GM12878 (cell line): ENCODE results near the gene AJM1. TPM values are rescaled to one million over a fixed set of nuclear protein-coding genes. Genes with fewer than 3 reads are reported as not detected.

ENCODE experiments used
- ATAC-seq: fragments of 200-7000 bp; cut with Tn5 transposase; 3 replicates; pipeline ENCODE4 v1.9.1; 2020; ENCODE audit warnings: mild to moderate bottlenecking, moderate library complexity
- BruUV-seq: library from RNA; stranded (reverse); fragments of 400-500 nt; replicated peaks from 2 replicates; lab custom pipeline; 2021; lab: Mats Ljungman, UMichigan
- CTCF ChIA-PET: fragments of 300-600 bp; sonication (Branson Sonifier 250); formaldehyde crosslinking; extraction: SDS; loops from one replicate; lab custom pipeline; 2021; ENCODE audit warnings: inconsistent platforms; lab: Yijun Ruan, JAX
- POLR2A ChIA-PET: fragments of 350-600 bp; formaldehyde crosslinking; extraction: SDS; loops from one replicate; lab custom pipeline; 2021; ENCODE audit warnings: inconsistent platforms; lab: Charles Lee
- RAD21 ChIA-PET: fragments of 300-600 bp; sonication (Branson Sonifier 250); formaldehyde crosslinking; loops from one replicate; lab custom pipeline; 2023; ENCODE audit warnings: antibody characterized with exemption; ENCODE audit not compliant: unreplicated experiment; lab: Charles Lee
- SMC1A ChIA-PET: fragments of 300-600 bp; sonication (Branson Sonifier 250); formaldehyde crosslinking; loops from one replicate; lab custom pipeline; 2023; ENCODE audit not compliant: unreplicated experiment, uncharacterized antibody; lab: Charles Lee
- DNase-seq: peaks from one replicate; pipeline ENCODE4 v3.0.0-alpha.2; 2011; ENCODE audit warnings: low read depth, low spot score
- FAIRE-seq: peaks from 3 replicates; lab custom pipeline; 2011; peaks lifted over from hg19 to GRCh38; lab: Jason Lieb, UNC
- H2AFZ ChIP-seq: 2 replicates; pipeline ENCODE4 v1.6.0; 2011; ENCODE audit warnings: low read depth, low read length, control low read depth; ENCODE audit not compliant: control insufficient read depth
- H3K27ac ChIP-seq: 2 replicates; pipeline ENCODE4 v1.5.1; 2011; ENCODE audit warnings: control low read depth; ENCODE audit not compliant: control insufficient read depth, insufficient read depth
- H3K27me3 ChIP-seq, 2 experiments: replicated peaks in 1 of 2; 2 replicates each; pipeline versions ENCODE4 v1.6.0 to v1.6.1; 2011; ENCODE audit warnings: low read length in 1 of 2; ENCODE audit not compliant: control insufficient read depth in 2 of 2, insufficient read depth in 2 of 2
- H3K36me3 ChIP-seq, 2 experiments: 2 replicates each; pipeline ENCODE4 v1.5.1; 2011; ENCODE audit warnings: low read length in 1 of 2; ENCODE audit not compliant: control insufficient read depth in 2 of 2, insufficient read depth in 2 of 2
- H3K4me1 ChIP-seq: 2 replicates; pipeline ENCODE4 v1.6.1; 2011; ENCODE audit warnings: mild to moderate bottlenecking, low read length, moderate library complexity, mixed read lengths; ENCODE audit not compliant: control insufficient read depth, insufficient read depth
- H3K4me2 ChIP-seq: 2 replicates; pipeline ENCODE4 v1.6.0; 2011; ENCODE audit warnings: control low read depth; ENCODE audit not compliant: control insufficient read depth, insufficient read depth
- H3K4me3 ChIP-seq: fragments of 200-600 bp; sonication (generic); 2 replicates; pipeline ENCODE4 v1.5.1; 2016
- H3K79me2 ChIP-seq: 2 replicates; pipeline ENCODE4 v1.6.0; 2011; ENCODE audit warnings: low read length; ENCODE audit not compliant: control insufficient read depth, insufficient read depth
- H3K9ac ChIP-seq: 2 replicates; pipeline ENCODE4 v1.8.0; 2011; ENCODE audit warnings: low read length, control low read depth, mixed read lengths; ENCODE audit not compliant: control insufficient read depth, insufficient read depth
- H3K9me3 ChIP-seq: replicated peaks from 3 replicates; pipeline ENCODE4 v1.5.1; 2011; ENCODE audit warnings: mild to moderate bottlenecking, low read length; ENCODE audit not compliant: control insufficient read depth, insufficient read depth
- H4K20me1 ChIP-seq: 2 replicates; pipeline ENCODE4 v1.6.0; 2011; ENCODE audit not compliant: control insufficient read depth, insufficient read depth
- CHD2 ChIP-seq: IDR thresholded peaks from 2 replicates; pipeline ENCODE4 v1.6.1; 2011; ENCODE audit warnings: low read depth, low read length, improper control_type of control experiment, borderline replicate concordance
- CREM ChIP-seq: IDR thresholded peaks from 2 replicates; pipeline ENCODE4 v1.6.1; 2014; ENCODE audit warnings: antibody characterized with exemption, low read depth
- EED ChIP-seq: sonication (generic); IDR thresholded peaks from 2 replicates; pipeline ENCODE4 v1.6.1; 2016; ENCODE audit warnings: antibody characterized with exemption, low read depth
- ESRRA ChIP-seq: IDR thresholded peaks from 2 replicates; pipeline ENCODE4 v1.6.1; 2012; ENCODE audit warnings: mild to moderate bottlenecking, low read length, improper control_type of control experiment
- MEF2A ChIP-seq: IDR thresholded peaks from 2 replicates; pipeline ENCODE4 v1.6.1; 2011; ENCODE audit warnings: low read depth, mild to moderate bottlenecking, low read length, moderate library complexity; ENCODE audit not compliant: insufficient read depth
- NFYB ChIP-seq: IDR thresholded peaks from 2 replicates; pipeline ENCODE4 v1.6.1; 2011; ENCODE audit warnings: low read depth, mild to moderate bottlenecking, low read length, improper control_type of control experiment, moderate library complexity; ENCODE audit not compliant: insufficient read depth
- PAX8 ChIP-seq: fragments of 450-650 bp; IDR thresholded peaks from 2 replicates; pipeline ENCODE4 v1.6.1; 2017; ENCODE audit warnings: mild to moderate bottlenecking, moderate library complexity
- POLR2AphosphoS5 ChIP-seq: IDR thresholded peaks from 2 replicates; pipeline ENCODE4 v1.6.1; 2011; ENCODE audit warnings: mild to moderate bottlenecking, low read length, inconsistent platforms
- PRDM15 ChIP-seq: fragments of 450-650 bp; formaldehyde crosslinking; IDR thresholded peaks from 2 replicates; pipeline ENCODE4 v1.4.0; 2020; ENCODE audit warnings: mild to moderate bottlenecking, moderate library complexity
- RAD51 ChIP-seq: fragments of 450-650 bp; IDR thresholded peaks from 2 replicates; pipeline ENCODE4 v1.6.1; 2016; ENCODE audit warnings: moderate library complexity, mild to moderate bottlenecking, inconsistent platforms
- ZBTB33 ChIP-seq: fragments of 450-650 bp; IDR thresholded peaks from 2 replicates; pipeline ENCODE4 v1.6.1; 2017; ENCODE audit warnings: mild to moderate bottlenecking
- ZNF687 ChIP-seq: fragments of 450-650 bp; IDR thresholded peaks from 2 replicates; pipeline ENCODE4 v1.6.1; 2017; ENCODE audit warnings: mild to moderate bottlenecking, moderate library complexity
- ZZZ3 ChIP-seq: IDR thresholded peaks from 2 replicates; pipeline ENCODE4 v1.6.1; 2011; ENCODE audit warnings: low read depth; ENCODE audit not compliant: control insufficient read depth, insufficient read length
- WGBS: methylation state at CpG from one replicate; pipeline ENCODE4 v1.1.6; 2016; ENCODE audit warnings: low lambda C conversion rate; ENCODE audit not compliant: insufficient replicate concordance, insufficient coverage; ENCODE audit errors: missing lambda C conversion rate; 5-methylcytosine and 5-hydroxymethylcytosine counted together
- in situ Hi-C: fragments of 300-500 bp; cut with MboI; formaldehyde crosslinking; loops from 9 replicates; pipeline ENCODE4 v1.14.3; 2018; ENCODE audit warnings: mixed read lengths
- intact Hi-C: fragments of 100-400 bp; cut with micrococcal nuclease; formaldehyde crosslinking; loops from one replicate; pipeline ENCODE4 v1.14.2; 2022; ENCODE audit not compliant: unreplicated experiment
- polyA plus RNA-seq, 11 experiments: library from polyadenylated mRNA; depleted of rRNA in 4 of 11; unstranded in 6 of 11; stranded (reverse) in 5 of 11; fragments of >200 nt; fragmentation: Nextera tagmentation in 4 of 11; fragmentation: Illumina TruSeq in 1 of 11; extraction: Ambion mirVana in 4 of 11; extraction: Trizol in 1 of 11; gene quantifications; 1 replicate in 1 of 11; 2 replicates in 10 of 11; pipeline versions ENCODE4 v1.2.1 to v1.2.3, GENCODE V29; 2011 to 2016; ENCODE audit warnings: inconsistent platforms in 2 of 11, missing spikeins in 2 of 11, low read depth in 1 of 11
- total RNA-seq, 4 experiments: library from RNA; depleted of rRNA in 3 of 4; stranded (reverse); fragments of >200 nt in 3 of 4; fragmentation: Illumina TruSeq in 1 of 4; extraction: Trizol in 1 of 4; gene quantifications; 2 replicates each; pipeline versions ENCODE4 v1.2.1 to v1.2.3, GENCODE V29; 2013 to 2021

Gene AJM1
- total and polyA plus RNA-seq, 10 of the 15 experiments (the other 5 are each of a cell fraction or from before 2014, with no cell fraction given), result 0.06 to 2.5 (median 1.0) TPM; not detected in 2

- no peak for ATAC-seq
- in situ Hi-C loops, result no loop called here
- Histone ChIP-seq H3K9ac (no peak overlapping the region), H4K20me1 (no peaks in the 10 kb centered on the region), H3K27ac (no peak overlapping the region), H3K4me2 (no peak overlapping the region), H3K4me1 (peaks cover 16% of the 10 kb centered on the region), H3K36me3 (no peaks in the 10 kb centered on the region), H3K27me3 (no peaks in the 10 kb centered on the region), H3K79me2 (peaks cover 14% of the 10 kb centered on the region), H2AFZ (no peak overlapping the region), H3K4me3 (no peak overlapping the region), H3K9me3 (no peaks in the 10 kb centered on the region)
- SMC1A ChIA-PET, result no interaction called here
- RAD21 ChIA-PET, result no interaction called here
- no peak for DNase-seq
- no peak for FAIRE-seq
- CTCF ChIA-PET, result interaction anchor here (3.2 kb wide), 1 partner anchor 11 kb away, joined by 13 read pairs; no protein-coding TSS in a partner anchor
- intact Hi-C loops, result loop anchor here (10.0 kb wide), 1 partner anchor 81 kb away; the partner anchor contains the start of gene TRAF2
- POLR2A ChIA-PET, result interaction anchor here (1.1 kb wide), 1 partner anchor 12 kb away, joined by 4 read pairs; no protein-coding TSS in a partner anchor
- whole genome bisulfite sequencing, result 93% methylated on average over 22 of the region's 22 CpGs
- BruUV-seq, result no TSS peak
- no peak for TF ChIP-seq ZNF687
- no peak for TF ChIP-seq ESRRA
- TF ChIP-seq CREM, result no peak
- TF ChIP-seq CHD2, result no peak
- no peak for TF ChIP-seq MEF2A
- no peak for TF ChIP-seq RAD51
- no peak for TF ChIP-seq POLR2AphosphoS5
- TF ChIP-seq ZBTB33, result no peak
- no peak for TF ChIP-seq PRDM15 (CRISPR knock-in tag)
- no peak for TF ChIP-seq ZZZ3
- no peak for TF ChIP-seq EED
- TF ChIP-seq NFYB, result no peak
- TF ChIP-seq PAX8, result no peak
Observed at GRCh38 chr9:136803551-136804508, 38.4 kb upstream of the AJM1 start.
